CD4-positive, alpha-beta T cell (primary cell): Measurements from ENCODE around the gene PHF13. TPM values are rescaled to one million over a fixed set of nuclear protein-coding genes. Genes with fewer than 3 reads are reported as not detected.

Source experiments
- ATAC-seq: fragments of 200-7000 bp; cut with Tn5 transposase; one replicate; pipeline ENCODE4 v1.10.0; 2022; ENCODE audit warnings: mild to moderate bottlenecking; ENCODE audit not compliant: poor library complexity
- CTCF ChIA-PET: fragments of 350-600 bp; sonication (Branson Sonifier 250); formaldehyde crosslinking; loops from one replicate; lab custom pipeline; 2021; ENCODE audit warnings: antibody characterized with exemption, inconsistent platforms; lab: Charles Lee
- POLR2A ChIA-PET: fragments of 350-600 bp; sonication (Branson Sonifier 250); formaldehyde crosslinking; loops from one replicate; lab custom pipeline; 2021; ENCODE audit warnings: antibody characterized with exemption, inconsistent platforms; lab: Charles Lee
- DNase-seq, 14 experiments: peaks; one replicate each; pipeline ENCODE4 v3.0.0-alpha.2; 2013 to 2020; ENCODE audit warnings: mixed read lengths in 2 of 14
- H3K27ac ChIP-seq, 2 donors: one replicate each; pipeline versions ENCODE4 v1.5.1 to v1.7.0; 2013; ENCODE audit warnings: low read length in 2 of 2, low read depth in 1 of 2, mild to moderate bottlenecking in 1 of 2
- H3K27me3 ChIP-seq, 2 experiments: 1 replicate in 1 of 2; 2 replicates in 1 of 2; pipeline versions ENCODE4 v1.6.1 to v1.7.0; 2013; ENCODE audit warnings: low read length in 2 of 2, control low read depth in 1 of 2, mild to moderate bottlenecking in 1 of 2, moderate library complexity in 1 of 2; ENCODE audit not compliant: insufficient read depth in 2 of 2, control insufficient read depth in 1 of 2
- H3K36me3 ChIP-seq: one replicate; pipeline ENCODE4 v1.6.1; 2013; ENCODE audit warnings: low read length, control low read depth; ENCODE audit not compliant: insufficient read depth
- H3K4me1 ChIP-seq: one replicate; pipeline ENCODE4 v1.6.1; 2013; ENCODE audit warnings: low read length, control low read depth; ENCODE audit not compliant: insufficient read depth
- H3K4me3 ChIP-seq: one replicate; pipeline ENCODE4 v1.5.1; 2013; ENCODE audit warnings: mild to moderate bottlenecking, low read length, moderate library complexity
- H3K9me3 ChIP-seq, 2 experiments: 1 replicate in 1 of 2; 2 replicates in 1 of 2; pipeline versions ENCODE4 v1.6.1 to v1.7.0; 2013; ENCODE audit warnings: low read length in 2 of 2, mild to moderate bottlenecking in 2 of 2, control low read depth in 1 of 2, moderate library complexity in 1 of 2; ENCODE audit not compliant: control insufficient read depth in 1 of 2, insufficient read depth in 1 of 2
- H3K27ac Mint-ChIP-seq: one replicate; pipeline ENCODE4 v1.8.0; 2020; ENCODE audit warnings: mixed read lengths
- H3K27me3 Mint-ChIP-seq: one replicate; pipeline ENCODE4 v1.8.0; 2021; ENCODE audit warnings: mixed read lengths
- H3K36me3 Mint-ChIP-seq: one replicate; pipeline ENCODE4 v1.8.0; 2021; ENCODE audit warnings: low read depth, mixed read lengths
- H3K4me1 Mint-ChIP-seq: one replicate; pipeline ENCODE4 v1.8.0; 2021; ENCODE audit warnings: low read depth, mixed read lengths
- H3K4me3 Mint-ChIP-seq: one replicate; pipeline ENCODE4 v1.8.0; 2020; ENCODE audit warnings: mild to moderate bottlenecking, mixed read lengths
- H3K9me3 Mint-ChIP-seq: one replicate; pipeline ENCODE4 v1.8.0; 2020; ENCODE audit warnings: mixed read lengths
- intact Hi-C, 2 experiments: fragments of 100-400 bp; cut with DNase I in 1 of 2; cut with micrococcal nuclease in 1 of 2; formaldehyde crosslinking; loops; one replicate each; pipeline versions ENCODE4 v1.15.1 to v1.9.0; 2023 to 2025; cut with DNase I, micrococcal nuclease
- total RNA-seq, 174 experiments: library from RNA in 2 of 174; stranded (reverse) in 2 of 174; gene quantifications; one replicate each; pipeline ENCODE4 v1.2.3 and lab custom pipeline; 2021 to 2026
- TF ChIP-seq, protein P1 (sequence below): fragments of 200-600 bp; IDR thresholded peaks from one replicate; pipeline ENCODE4 v1.8.0; 2022; ENCODE audit warnings: antibody characterized with exemption, mild to moderate bottlenecking

The PHF13 gene
- total RNA-seq, 2 experiments from 2014 or later: 4.0 to 4.9 TPM

GRCh38 chr1:6588893-6589520 is 24.5 kb upstream of the PHF13 start:
- ChIA-PET POLR2A (interaction anchor here (0.9 to 3.5 kb wide), 4 partner anchors 9 to 34 kb away, joined by 4 to 19 read pairs (median 6); partner anchors contain the start of genes NOL9 and ZBTB48), CTCF (no interaction called here)
- H3K27me3 ChIP-seq: no peaks in the 10 kb centered on the region
- no peak overlapping the region for H3K27ac ChIP-seq
- Mint-ChIP-seq H3K36me3 (peaks cover 41% of the 10 kb centered on the region), H3K27me3 (no peaks in the 10 kb centered on the region), H3K27ac (no peak overlapping the region), H3K4me1 (peaks cover 38% of the 10 kb centered on the region), H3K9me3 (no peaks in the 10 kb centered on the region), H3K4me3 (no peak overlapping the region)
- no peaks in the 10 kb centered on the region for H3K9me3 ChIP-seq
- ATAC-seq: no peak
- no peak overlapping the region for H3K4me3 ChIP-seq
- intact Hi-C loops: no loop called here
- H3K4me1 ChIP-seq: peaks cover 60% of the 10 kb centered on the region
- peaks cover 62% of the 10 kb centered on the region for H3K36me3 ChIP-seq
- DNase-seq: peak in 1 of 14 experiments; percentile 20
- TF ChIP-seq, protein P1, sequence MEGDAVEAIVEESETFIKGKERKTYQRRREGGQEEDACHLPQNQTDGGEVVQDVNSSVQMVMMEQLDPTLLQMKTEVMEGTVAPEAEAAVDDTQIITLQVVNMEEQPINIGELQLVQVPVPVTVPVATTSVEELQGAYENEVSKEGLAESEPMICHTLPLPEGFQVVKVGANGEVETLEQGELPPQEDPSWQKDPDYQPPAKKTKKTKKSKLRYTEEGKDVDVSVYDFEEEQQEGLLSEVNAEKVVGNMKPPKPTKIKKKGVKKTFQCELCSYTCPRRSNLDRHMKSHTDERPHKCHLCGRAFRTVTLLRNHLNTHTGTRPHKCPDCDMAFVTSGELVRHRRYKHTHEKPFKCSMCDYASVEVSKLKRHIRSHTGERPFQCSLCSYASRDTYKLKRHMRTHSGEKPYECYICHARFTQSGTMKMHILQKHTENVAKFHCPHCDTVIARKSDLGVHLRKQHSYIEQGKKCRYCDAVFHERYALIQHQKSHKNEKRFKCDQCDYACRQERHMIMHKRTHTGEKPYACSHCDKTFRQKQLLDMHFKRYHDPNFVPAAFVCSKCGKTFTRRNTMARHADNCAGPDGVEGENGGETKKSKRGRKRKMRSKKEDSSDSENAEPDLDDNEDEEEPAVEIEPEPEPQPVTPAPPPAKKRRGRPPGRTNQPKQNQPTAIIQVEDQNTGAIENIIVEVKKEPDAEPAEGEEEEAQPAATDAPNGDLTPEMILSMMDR: no peak

- DNase-seq (peak in 1 of 14 experiments; percentile 8), ATAC-seq (no peak)
- Mint-ChIP-seq H3K9me3 (no peaks in the 10 kb centered on the region), H3K27ac (peak overlapping the region; percentile 65), H3K4me1 (peaks cover 35% of the 10 kb centered on the region), H3K4me3 (no peak overlapping the region), H3K27me3 (no peaks in the 10 kb centered on the region), H3K36me3 (peaks cover 44% of the 10 kb centered on the region)
- CTCF ChIA-PET: no interaction called here
- Histone ChIP-seq H3K27ac (no peak overlapping the region), H3K36me3 (peaks cover 71% of the 10 kb centered on the region), H3K4me1 (peaks cover 58% of the 10 kb centered on the region), H3K27me3 (no peaks in the 10 kb centered on the region), H3K9me3 (no peaks in the 10 kb centered on the region), H3K4me3 (no peak overlapping the region)
- POLR2A ChIA-PET: interaction anchor here (1.5 to 3.5 kb wide), 3 partner anchors 8 to 11 kb away, joined by 6 to 19 read pairs (median 7); partner anchors contain the start of gene ZBTB48
- intact Hi-C loops: no loop called here
- TF ChIP-seq, protein P1: no peak
Measured at GRCh38 chr1:6590046-6590445, 23.5 kb upstream of the PHF13 start.

DNA sequence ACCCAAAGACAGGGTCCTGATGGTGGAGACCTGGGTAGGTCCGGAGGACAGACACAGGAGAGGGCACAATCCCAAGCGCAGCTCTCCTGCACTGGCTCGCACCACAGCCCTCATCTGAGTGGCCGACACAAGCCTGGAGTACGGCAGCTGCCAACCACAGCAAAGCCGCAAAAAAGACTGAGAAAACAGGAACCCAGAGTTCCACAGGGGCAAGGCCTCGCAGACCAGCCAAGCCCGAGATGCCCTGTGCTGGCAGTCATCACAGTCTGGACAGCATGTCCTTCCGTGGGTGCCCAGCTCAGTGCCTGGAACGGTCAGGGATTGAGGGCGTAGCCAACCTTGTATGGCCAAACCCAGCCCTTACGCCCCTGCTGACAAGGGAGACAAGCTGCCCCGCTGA is 22.3 kb upstream of the PHF13 start:
- POLR2A ChIA-PET: interaction anchor here (0.6 to 1.7 kb wide), 2 partner anchors 10 to 392 kb away, joined by 4 to 17 read pairs; partner anchors contain the start of gene RPL22

More for the DNA sequence above, 22.3 kb upstream of the PHF13 start:
- no peaks in the 10 kb centered on the region for H3K27me3 ChIP-seq
- DNase-seq (peak in 2 of 14 experiments; percentile 34 to 41), ATAC-seq (no peak)
- H3K27ac ChIP-seq: peak overlapping the region in 1 of 2 donors; percentile 35
- intact Hi-C loops: no loop called here
- Mint-ChIP-seq H3K4me3 (no peak overlapping the region), H3K36me3 (peaks cover 56% of the 10 kb centered on the region), H3K9me3 (no peaks in the 10 kb centered on the region), H3K27ac (peak overlapping the region; percentile 65), H3K27me3 (no peaks in the 10 kb centered on the region), H3K4me1 (peaks cover 44% of the 10 kb centered on the region)
- H3K9me3 ChIP-seq: no peaks in the 10 kb centered on the region
- peaks cover 79% of the 10 kb centered on the region for H3K36me3 ChIP-seq
- H3K4me1 ChIP-seq: peaks cover 61% of the 10 kb centered on the region
- TF ChIP-seq, protein P1: no peak
- H3K4me3 ChIP-seq: no peak overlapping the region
- CTCF ChIA-PET: no interaction called here
